Common myeloid progenitor, CD34-positive (primary cell): ENCODE results near the gene CHST10.

Experiments used
- CTCF ChIA-PET: fragments of 350-600 bp; sonication (Branson Sonifier 250); formaldehyde crosslinking; loops from one replicate; lab custom pipeline; 2021; ENCODE audit warnings: antibody characterized with exemption; lab: Charles Lee
- POLR2A ChIA-PET: fragments of 350-600 bp; sonication (Branson Sonifier 250); formaldehyde crosslinking; loops from one replicate; lab custom pipeline; 2021; ENCODE audit warnings: antibody characterized with exemption; lab: Charles Lee
- DNase-seq, 3 donors: peaks; one replicate each; pipeline versions ENCODE4 v3.0.0 to v3.0.0-alpha.2; 2013
- H3K27ac ChIP-seq, 2 experiments: 1 replicate in 1 of 2; 2 replicates in 1 of 2; pipeline ENCODE4 v1.7.0; 2013; ENCODE audit warnings: inconsistent platforms in 2 of 2, low read length in 2 of 2, mild to moderate bottlenecking in 2 of 2, low read depth in 1 of 2, moderate library complexity in 1 of 2; ENCODE audit not compliant: severe bottlenecking in 2 of 2, insufficient read depth in 1 of 2, poor library complexity in 1 of 2
- H3K27me3 ChIP-seq, 5 experiments: replicated peaks in 2 of 5; 1 replicate in 3 of 5; 2 replicates in 2 of 5; pipeline versions ENCODE4 v1.6.1 to v1.7.0; 2013; ENCODE audit warnings: low read length in 4 of 5, mild to moderate bottlenecking in 2 of 5, moderate library complexity in 2 of 5, inconsistent platforms in 1 of 5; ENCODE audit not compliant: insufficient read depth in 5 of 5, control insufficient read depth in 4 of 5
- H3K36me3 ChIP-seq, 4 experiments: 1 replicate in 2 of 4; 2 replicates in 2 of 4; pipeline versions ENCODE4 v1.6.1 to v1.7.0; 2013; ENCODE audit warnings: low read length in 3 of 4, control low read depth in 1 of 4, mild to moderate bottlenecking in 1 of 4; ENCODE audit not compliant: control insufficient read depth in 4 of 4, insufficient read depth in 4 of 4
- H3K4me1 ChIP-seq, 4 experiments: 1 replicate in 3 of 4; 2 replicates in 1 of 4; pipeline versions ENCODE4 v1.6.1 to v1.7.1; 2013; ENCODE audit warnings: low read length in 3 of 4, mild to moderate bottlenecking in 3 of 4, control low read depth in 1 of 4, inconsistent platforms in 1 of 4, moderate library complexity in 1 of 4; ENCODE audit not compliant: control insufficient read depth in 4 of 4, insufficient read depth in 4 of 4; ENCODE audit errors: control extremely low read depth in 1 of 4
- H3K4me3 ChIP-seq, 7 experiments: 1 replicate in 4 of 7; 2 replicates in 3 of 7; pipeline versions ENCODE4 v1.5.1 to v1.7.0; 2013; ENCODE audit warnings: mild to moderate bottlenecking in 7 of 7, low read length in 6 of 7, moderate library complexity in 6 of 7, inconsistent platforms in 2 of 7, low read depth in 2 of 7, control low read depth in 1 of 7; ENCODE audit not compliant: insufficient read depth in 4 of 7, control insufficient read depth in 1 of 7; ENCODE audit errors: extremely low read depth in 1 of 7
- H3K9me3 ChIP-seq, 5 experiments: 1 replicate in 4 of 5; 2 replicates in 1 of 5; pipeline versions ENCODE4 v1.6.1 to v1.7.1; 2013; ENCODE audit warnings: low read length in 4 of 5, mild to moderate bottlenecking in 2 of 5, inconsistent platforms in 1 of 5, low read depth in 1 of 5, moderate library complexity in 1 of 5; ENCODE audit not compliant: control insufficient read depth in 4 of 5, insufficient read depth in 2 of 5; ENCODE audit errors: control extremely low read depth in 1 of 5
- WGBS: methylation state at CpG from one replicate; pipeline ENCODE4 v1.1.5; 2013; ENCODE audit not compliant: insufficient coverage; 5-methylcytosine and 5-hydroxymethylcytosine counted together

Gene CHST10

GRCh38 chr2:100409975-100410647, 7.4 kb downstream of the CHST10 start:
- Histone ChIP-seq H3K36me3 (peaks cover 0 to 50% (median 30%) of the 10 kb centered on the region in 4 experiments), H3K27me3 (no peaks in the 10 kb centered on the region), H3K4me1 (peaks cover 0 to 6% (median 0%) of the 10 kb centered on the region in 4 experiments), H3K4me3 (no peak overlapping the region), H3K27ac (no peak overlapping the region), H3K9me3 (no peaks in the 10 kb centered on the region)
- POLR2A ChIA-PET = no interaction called here
- 98% methylated on average over 7 of the region's 8 CpGs for WGBS
- CTCF ChIA-PET = interaction anchor here (1.5 kb wide), 1 partner anchor 12 kb away, joined by 4 read pairs; no protein-coding TSS in a partner anchor
- no peak for DNase-seq

GRCh38 chr2:100409461-100409860, 8.0 kb downstream of the CHST10 start:
- H3K9me3 ChIP-seq = no peaks in the 10 kb centered on the region
- H3K4me3 ChIP-seq = no peak overlapping the region
- WGBS = 97% methylated on average over 5 of the region's 5 CpGs
- H3K27ac ChIP-seq = no peak overlapping the region
- no peaks in the 10 kb centered on the region for H3K4me1 ChIP-seq
- POLR2A ChIA-PET = no interaction called here
- DNase-seq = no peak
- H3K36me3 ChIP-seq = peaks cover 0 to 57% (median 33%) of the 10 kb centered on the region in 4 experiments
- CTCF ChIA-PET = interaction anchor here (1.5 kb wide), 1 partner anchor 12 kb away, joined by 4 read pairs; no protein-coding TSS in a partner anchor
- no peaks in the 10 kb centered on the region for H3K27me3 ChIP-seq

DNA sequence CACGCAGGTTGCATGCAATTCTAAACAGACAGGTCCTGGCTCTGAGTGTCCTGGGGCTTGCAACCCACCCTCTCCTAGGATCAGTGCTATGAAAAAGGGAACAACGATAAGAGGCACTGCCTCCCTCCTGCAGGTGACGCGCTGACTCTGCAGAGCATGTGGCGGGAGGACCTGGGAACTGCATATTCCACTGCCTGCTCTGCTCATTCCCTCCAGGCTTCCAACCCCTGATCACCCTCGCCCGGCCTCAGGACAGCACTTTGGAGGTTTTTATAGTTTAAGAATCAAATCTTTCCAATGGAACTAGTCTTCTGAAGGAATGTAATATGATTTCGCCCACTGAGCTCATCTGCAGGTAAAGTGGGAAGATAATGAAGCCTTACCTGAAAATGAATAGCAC, 8.5 kb downstream of the CHST10 start:
- CTCF ChIA-PET = interaction anchor here (1.5 kb wide), 1 partner anchor 13 kb away, joined by 4 read pairs; no protein-coding TSS in a partner anchor
- H3K27ac ChIP-seq = no peak overlapping the region
- H3K4me3 ChIP-seq = no peak overlapping the region
- POLR2A ChIA-PET = no interaction called here
- WGBS = 93% methylated on average over 5 of the region's 8 CpGs
- DNase-seq = no peak
- no peaks in the 10 kb centered on the region for H3K27me3 ChIP-seq
- peaks cover 0 to 57% (median 31%) of the 10 kb centered on the region in 4 experiments for H3K36me3 ChIP-seq
- no peaks in the 10 kb centered on the region for H3K4me1 ChIP-seq
- no peaks in the 10 kb centered on the region for H3K9me3 ChIP-seq

DNA sequence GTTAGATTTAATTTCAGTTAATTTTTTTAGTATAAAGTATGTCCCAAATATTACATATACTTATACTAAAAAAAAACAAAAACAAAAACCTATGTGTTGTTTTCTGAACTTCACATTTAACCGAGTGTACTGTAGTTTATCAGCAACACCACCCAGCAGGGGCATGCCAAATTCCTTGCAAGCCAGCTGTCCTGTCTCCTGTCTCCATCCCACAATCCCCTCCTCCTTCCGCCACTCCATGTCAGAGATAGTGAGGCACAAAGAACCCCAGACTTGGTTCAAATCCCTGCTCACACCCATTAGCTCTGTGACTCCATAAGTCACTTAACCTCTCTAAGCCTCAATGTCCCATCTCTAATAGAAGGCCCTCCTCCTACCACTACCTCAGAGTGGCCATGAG, 9.4 kb downstream of the CHST10 start:
- 100% methylated on average over 2 of the region's 2 CpGs for WGBS
- Histone ChIP-seq H3K36me3 (peaks cover 0 to 56% (median 30%) of the 10 kb centered on the region in 4 experiments), H3K27ac (no peak overlapping the region), H3K4me1 (no peaks in the 10 kb centered on the region), H3K9me3 (no peaks in the 10 kb centered on the region), H3K4me3 (no peak overlapping the region), H3K27me3 (no peaks in the 10 kb centered on the region)
- ChIA-PET CTCF (no interaction called here), POLR2A (no interaction called here)
- DNase-seq = no peak

GRCh38 chr2:100407563-100407962, 9.9 kb downstream of the CHST10 start:
- ChIA-PET CTCF (no interaction called here), POLR2A (no interaction called here)

GRCh38 chr2:100407073-100407472, 10.4 kb downstream of the CHST10 start:
- no peaks in the 10 kb centered on the region for H3K27me3 ChIP-seq
- H3K36me3 ChIP-seq = peaks cover 0 to 59% (median 34%) of the 10 kb centered on the region in 4 experiments
- no peak for DNase-seq
- WGBS = 96% methylated on average over 6 of the region's 6 CpGs
- no peaks in the 10 kb centered on the region for H3K4me1 ChIP-seq
- H3K27ac ChIP-seq = no peak overlapping the region
- ChIA-PET CTCF (no interaction called here), POLR2A (no interaction called here)
- H3K9me3 ChIP-seq = no peaks in the 10 kb centered on the region
- no peak overlapping the region for H3K4me3 ChIP-seq

More at GRCh38 chr2:100407563-100407962, 9.9 kb downstream of the CHST10 start:
- peaks cover 0 to 56% (median 30%) of the 10 kb centered on the region in 4 experiments for H3K36me3 ChIP-seq
- H3K9me3 ChIP-seq = no peaks in the 10 kb centered on the region
- DNase-seq = no peak
- WGBS = 97% methylated on average over 3 of the region's 6 CpGs
- no peak overlapping the region for H3K27ac ChIP-seq
- no peak overlapping the region for H3K4me3 ChIP-seq
- no peaks in the 10 kb centered on the region for H3K27me3 ChIP-seq
- no peaks in the 10 kb centered on the region for H3K4me1 ChIP-seq

DNA sequence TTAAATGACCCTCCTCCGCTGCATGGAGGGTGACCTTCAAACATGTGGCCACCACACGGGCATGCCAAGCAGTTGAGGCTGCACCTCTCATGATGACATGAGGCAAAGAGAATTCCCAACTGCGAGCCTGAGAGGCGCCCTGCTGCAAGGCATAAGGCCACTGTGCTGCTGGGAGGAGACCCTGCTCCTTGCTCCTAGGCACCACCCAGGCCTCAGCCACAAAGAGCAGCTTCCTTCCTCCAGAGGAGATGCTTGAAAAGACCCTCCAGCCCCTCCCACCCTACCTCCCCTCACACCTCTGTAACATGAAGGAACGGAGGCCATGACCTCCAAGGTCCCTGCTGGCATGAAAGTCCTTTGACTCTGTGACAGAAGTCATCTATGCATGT, 11.4 kb downstream of the CHST10 start:
- no peak overlapping the region for H3K4me3 ChIP-seq
- POLR2A ChIA-PET = no interaction called here
- peaks cover 0 to 62% (median 39%) of the 10 kb centered on the region in 4 experiments for H3K36me3 ChIP-seq
- no peak overlapping the region for H3K27ac ChIP-seq
- H3K4me1 ChIP-seq = no peaks in the 10 kb centered on the region
- CTCF ChIA-PET = no interaction called here
- no peaks in the 10 kb centered on the region for H3K9me3 ChIP-seq
- no peaks in the 10 kb centered on the region for H3K27me3 ChIP-seq
- no peak for DNase-seq
- WGBS = 94% methylated on average over 5 of the region's 5 CpGs
